GM18502 (cell line): Measurements from ENCODE around the gene KCNMB1.

Experiments used
- ATAC-seq: cut with Tn5 transposase; IDR thresholded peaks from one replicate; pipeline ENCODE4 v1.9.1; 2021; ENCODE audit warnings: mild to moderate bottlenecking; ENCODE audit not compliant: unreplicated experiment, poor library complexity

Gene KCNMB1

GRCh38 chr5:170416526-170416925, 27.4 kb upstream of the KCNMB1 start:
- ATAC-seq, result no peak

GRCh38 chr5:170414786-170415185, 25.6 kb upstream of the KCNMB1 start:
- no peak for ATAC-seq

GRCh38 chr5:170413897-170414296, 24.7 kb upstream of the KCNMB1 start:
- ATAC-seq, result no peak

GRCh38 chr5:170411100-170411499, 21.9 kb upstream of the KCNMB1 start:
- no peak for ATAC-seq

GRCh38 chr5:170410401-170410800, 21.2 kb upstream of the KCNMB1 start:
- no peak for ATAC-seq

- ATAC-seq, result no peak
These were observed 19.9 kb upstream of the KCNMB1 start for GRCh38 chr5:170408877-170409660.

GRCh38 chr5:170408226-170408625, 19.1 kb upstream of the KCNMB1 start:
- ATAC-seq, result no peak

GRCh38 chr5:170407062-170407461, 17.9 kb upstream of the KCNMB1 start:
- ATAC-seq, result no peak

- no peak for ATAC-seq
These were observed 16.6 kb upstream of the KCNMB1 start for GRCh38 chr5:170405817-170406216.

- ATAC-seq, result no peak
These were observed 15.2 kb upstream of the KCNMB1 start for GRCh38 chr5:170404398-170404797.

GRCh38 chr5:170403675-170404074, 14.5 kb upstream of the KCNMB1 start:
- ATAC-seq, result no peak

- ATAC-seq, result no peak
These were observed 13.3 kb upstream of the KCNMB1 start for GRCh38 chr5:170402508-170402907.

GRCh38 chr5:170397059-170397458, 7.9 kb upstream of the KCNMB1 start:
- ATAC-seq, result no peak

- ATAC-seq, result no peak
These were observed 4.8 kb upstream of the KCNMB1 start for GRCh38 chr5:170393958-170394357.

- no peak for ATAC-seq
These were observed 4.1 kb upstream of the KCNMB1 start for GRCh38 chr5:170393235-170393634.

- no peak for ATAC-seq
These were observed 1.3 kb upstream of the KCNMB1 start for GRCh38 chr5:170390472-170390871.

- ATAC-seq, result no peak
These were observed 354 bp upstream of the KCNMB1 start for GRCh38 chr5:170389550-170389892.

GRCh38 chr5:170387775-170388639, 1.2 kb downstream of the KCNMB1 start:
- ATAC-seq, result no peak

- no peak for ATAC-seq
These were observed 2.3 kb downstream of the KCNMB1 start for GRCh38 chr5:170386743-170387395.

GRCh38 chr5:170383227-170383626, 5.9 kb downstream of the KCNMB1 start:
- ATAC-seq, result no peak

GRCh38 chr5:170382790-170383189, 6.4 kb downstream of the KCNMB1 start:
- no peak for ATAC-seq
